Panc1 (cell line): ENCODE measurements around the gene TEX261.
"Not testable (repeated sequence)": the region's sequence is repeated elsewhere in the genome, so short reads cannot be mapped to it uniquely, and the experiment has no call there.

Experiments used
- CTCF ChIP-seq: fragments of 450-650 bp; IDR thresholded peaks from 2 replicates; pipeline ENCODE4 v1.5.1; 2017; ENCODE audit warnings: mild to moderate bottlenecking
- POLR2AphosphoS5 ChIP-seq: IDR thresholded peaks from 2 replicates; pipeline ENCODE4 v1.6.1; 2012; ENCODE audit warnings: mild to moderate bottlenecking, low read depth, low read length, moderate library complexity

- TF ChIP-seq POLR2AphosphoS5, CTCF: not testable (repeated sequence)
These were observed 4.2 kb upstream of the TEX261 start for GRCh38 chr2:70998885-70999284.
